ENCODE measurements around the gene UBAC2.

DNA sequence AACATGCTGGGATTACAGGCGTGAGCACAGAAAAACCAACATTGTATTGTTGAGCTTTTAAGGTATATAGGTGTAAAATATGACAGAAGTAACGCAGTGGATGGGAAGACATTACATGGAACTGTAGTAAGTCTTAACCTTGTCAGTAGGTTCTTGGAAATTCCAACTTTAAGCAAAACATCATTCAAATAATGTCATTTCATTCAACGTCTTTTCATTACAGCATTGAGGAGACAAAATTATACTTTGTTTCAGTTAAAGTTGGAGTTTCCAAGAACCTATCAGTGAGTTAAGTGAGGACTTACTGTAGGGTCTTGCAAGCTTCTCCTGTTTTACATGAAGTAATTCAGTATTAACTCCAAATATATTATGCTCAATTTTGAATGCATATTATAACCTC is 133.6 kb downstream of the UBAC2 start:
- TF ChIP-seq EP300 (IDR thresholded peaks at IDR 0.05) (no peak), POLR2A (IDR thresholded peaks at IDR 0.05) (no peak)
- TF ChIP-seq, protein P1, sequence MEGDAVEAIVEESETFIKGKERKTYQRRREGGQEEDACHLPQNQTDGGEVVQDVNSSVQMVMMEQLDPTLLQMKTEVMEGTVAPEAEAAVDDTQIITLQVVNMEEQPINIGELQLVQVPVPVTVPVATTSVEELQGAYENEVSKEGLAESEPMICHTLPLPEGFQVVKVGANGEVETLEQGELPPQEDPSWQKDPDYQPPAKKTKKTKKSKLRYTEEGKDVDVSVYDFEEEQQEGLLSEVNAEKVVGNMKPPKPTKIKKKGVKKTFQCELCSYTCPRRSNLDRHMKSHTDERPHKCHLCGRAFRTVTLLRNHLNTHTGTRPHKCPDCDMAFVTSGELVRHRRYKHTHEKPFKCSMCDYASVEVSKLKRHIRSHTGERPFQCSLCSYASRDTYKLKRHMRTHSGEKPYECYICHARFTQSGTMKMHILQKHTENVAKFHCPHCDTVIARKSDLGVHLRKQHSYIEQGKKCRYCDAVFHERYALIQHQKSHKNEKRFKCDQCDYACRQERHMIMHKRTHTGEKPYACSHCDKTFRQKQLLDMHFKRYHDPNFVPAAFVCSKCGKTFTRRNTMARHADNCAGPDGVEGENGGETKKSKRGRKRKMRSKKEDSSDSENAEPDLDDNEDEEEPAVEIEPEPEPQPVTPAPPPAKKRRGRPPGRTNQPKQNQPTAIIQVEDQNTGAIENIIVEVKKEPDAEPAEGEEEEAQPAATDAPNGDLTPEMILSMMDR (IDR thresholded peaks at IDR 0.05) = no peak

All from tibial nerve (tissue), 4 donors.